ENCODE results near the gene BICDL2.
"Not testable (repeated sequence)": the region's sequence is repeated elsewhere in the genome, so short reads cannot be mapped to it uniquely, and the experiment has no call there.

DNA sequence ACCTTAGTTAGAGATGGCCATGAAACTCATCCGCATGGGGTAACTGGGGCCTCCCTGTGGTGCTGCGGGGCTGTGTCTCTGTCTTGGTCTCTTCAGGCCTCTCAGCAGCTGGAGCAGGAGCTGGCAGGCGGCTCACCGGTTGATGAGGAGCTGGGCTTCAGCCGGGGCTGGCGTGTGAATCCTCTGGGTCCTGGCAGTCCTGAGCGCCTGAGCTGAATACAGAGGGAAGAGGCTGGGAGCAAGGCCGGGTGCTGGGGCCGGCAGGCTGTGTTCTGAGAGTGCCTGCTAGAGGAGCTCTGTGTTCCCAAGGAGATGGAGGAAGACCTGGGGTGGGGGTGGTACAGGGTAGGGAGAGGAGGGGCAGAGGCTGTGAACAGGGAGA, 19.0 kb upstream of the BICDL2 start:
- TF ChIP-seq POLR2A, POLR2AphosphoS5, SPI1, TAF1 (IDR thresholded peaks at IDR 0.05; ENCODE audit: low read depth, low read length): not testable (repeated sequence)
